ENCODE measurements around the gene AKAP12.
A peak's percentile ranks its signal among the peaks of the same experiment; 100 is the strongest.

Gene AKAP12

GRCh38 chr6:151239603-151240035 lies at the start of gene AKAP12:
AKAP12 (plus strand) TSS chr6:151239967; CDS start chr6:151240563, 596 bp downstream.
- no peak for DNase-seq (ENCODE audit: low spot score)

- DNase-seq (ENCODE audit: low spot score): no peak
These were observed 48.2 kb upstream of the AKAP12 start for GRCh38 chr6:151191527-151191926.

- DNase-seq (ENCODE audit: low spot score): no peak
These were observed 43.2 kb upstream of the AKAP12 start for GRCh38 chr6:151196555-151196954.

GRCh38 chr6:151197556-151197955 lies 42.2 kb upstream of the AKAP12 start:
- DNase-seq (ENCODE audit: low spot score): no peak

- DNase-seq (ENCODE audit: low spot score): no peak
These were observed 39.8 kb upstream of the AKAP12 start for GRCh38 chr6:151199991-151200390.

GRCh38 chr6:151205721-151206600 lies 33.8 kb upstream of the AKAP12 start:
- DNase-seq (ENCODE audit: low spot score): no peak

- DNase-seq (ENCODE audit: low spot score): no peak
These were observed 32.1 kb upstream of the AKAP12 start for GRCh38 chr6:151207674-151208073.

- peak; percentile 16 for DNase-seq (ENCODE audit: low spot score)
These were observed 30.5 kb upstream of the AKAP12 start for GRCh38 chr6:151209071-151209831.

GRCh38 chr6:151211075-151211474 lies 28.7 kb upstream of the AKAP12 start:
- DNase-seq (ENCODE audit: low spot score): no peak

- DNase-seq (ENCODE audit: low spot score): no peak
These were observed 26.4 kb upstream of the AKAP12 start for GRCh38 chr6:151213352-151213751.

GRCh38 chr6:151215999-151216398 lies 23.8 kb upstream of the AKAP12 start:
- DNase-seq (ENCODE audit: low spot score): no peak

- no peak for DNase-seq (ENCODE audit: low spot score)
These were observed 23.0 kb upstream of the AKAP12 start for GRCh38 chr6:151216804-151217203.

GRCh38 chr6:151219192-151219591 lies 20.6 kb upstream of the AKAP12 start:
- DNase-seq (ENCODE audit: low spot score): no peak

- DNase-seq (ENCODE audit: low spot score): no peak
These were observed 15.7 kb upstream of the AKAP12 start for GRCh38 chr6:151224076-151224475.

- DNase-seq (ENCODE audit: low spot score): no peak
These were observed 13.8 kb upstream of the AKAP12 start for GRCh38 chr6:151225919-151226318.

GRCh38 chr6:151228788-151229400 lies 10.9 kb upstream of the AKAP12 start:
- no peak for DNase-seq (ENCODE audit: low spot score)

GRCh38 chr6:151229401-151230276 lies 10.1 kb upstream of the AKAP12 start:
- no peak for DNase-seq (ENCODE audit: low spot score)

GRCh38 chr6:151230277-151230577 lies 9.5 kb upstream of the AKAP12 start:
- no peak for DNase-seq (ENCODE audit: low spot score)

GRCh38 chr6:151232899-151233298 lies 6.9 kb upstream of the AKAP12 start:
- DNase-seq (ENCODE audit: low spot score): no peak

- no peak for DNase-seq (ENCODE audit: low spot score)
These were observed 6.0 kb upstream of the AKAP12 start for GRCh38 chr6:151233731-151234130.

GRCh38 chr6:151236668-151237401 lies 2.9 kb upstream of the AKAP12 start:
- no peak for DNase-seq (ENCODE audit: low spot score)
